MCF 10A (cell line): Measurements from ENCODE around the gene ZCCHC2. TPM values are rescaled to one million over a fixed set of nuclear protein-coding genes. Genes with fewer than 3 reads are reported as not detected.

ENCODE experiments used
- BruUV-seq: library from RNA; stranded (reverse); fragments of 400-500 nt; replicated peaks from 2 replicates; lab custom pipeline; 2021; lab: Mats Ljungman, UMichigan
- CTCF ChIA-PET: fragments of 300-600 bp; sonication (Branson Sonifier 250); formaldehyde crosslinking; extraction: SDS; loops from one replicate; lab custom pipeline; 2021; ENCODE audit warnings: antibody characterized with exemption, inconsistent platforms; lab: Yijun Ruan, JAX
- POLR2A ChIA-PET: fragments of 300-600, 350-650 bp; sonication (Branson Sonifier 250); formaldehyde crosslinking; extraction: SDS; loops from one replicate; lab custom pipeline; 2020; ENCODE audit warnings: antibody characterized with exemption, inconsistent platforms; lab: Yijun Ruan, JAX
- DNase-seq: peaks from one replicate; pipeline ENCODE4 v3.0.0-alpha.2; 2018; ENCODE audit not compliant: unreplicated experiment
- H3K27ac Mint-ChIP-seq: one replicate; pipeline ENCODE4 v1.8.0; 2022; ENCODE audit warnings: mild to moderate bottlenecking, low read depth, mixed read lengths; ENCODE audit not compliant: unreplicated experiment
- H3K27me3 Mint-ChIP-seq: one replicate; pipeline ENCODE4 v1.8.0; 2022; ENCODE audit warnings: mixed read lengths; ENCODE audit not compliant: insufficient read depth, unreplicated experiment
- H3K36me3 Mint-ChIP-seq: one replicate; pipeline ENCODE4 v1.8.0; 2022; ENCODE audit warnings: mild to moderate bottlenecking, moderate library complexity, mixed read lengths; ENCODE audit not compliant: insufficient read depth, unreplicated experiment
- H3K4me1 Mint-ChIP-seq: one replicate; pipeline ENCODE4 v1.8.0; 2022; ENCODE audit warnings: mixed read lengths; ENCODE audit not compliant: insufficient read depth, unreplicated experiment
- H3K4me3 Mint-ChIP-seq: one replicate; pipeline ENCODE4 v1.8.0; 2022; ENCODE audit warnings: mild to moderate bottlenecking, moderate library complexity, mixed read lengths; ENCODE audit not compliant: unreplicated experiment
- H3K9me3 Mint-ChIP-seq: one replicate; pipeline ENCODE4 v1.8.0; 2022; ENCODE audit warnings: mixed read lengths; ENCODE audit not compliant: unreplicated experiment
- intact Hi-C: fragments of 100-400 bp; cut with micrococcal nuclease; formaldehyde crosslinking; loops from 2 replicates; pipeline ENCODE4 v1.14.1; 2022
- total RNA-seq: library from RNA; stranded (reverse); gene quantifications from 2 replicates; pipeline ENCODE4 v1.2.3, GENCODE V29; 2022
- TF ChIP-seq, protein P1 (sequence below): fragments of 200-600 bp; IDR thresholded peaks from one replicate; pipeline ENCODE4 v1.8.0; 2022; ENCODE audit warnings: antibody characterized with exemption, mild to moderate bottlenecking; ENCODE audit not compliant: unreplicated experiment

ZCCHC2 gene
- total RNA-seq, 1 experiment from 2014 or later: 14.6 TPM

DNA sequence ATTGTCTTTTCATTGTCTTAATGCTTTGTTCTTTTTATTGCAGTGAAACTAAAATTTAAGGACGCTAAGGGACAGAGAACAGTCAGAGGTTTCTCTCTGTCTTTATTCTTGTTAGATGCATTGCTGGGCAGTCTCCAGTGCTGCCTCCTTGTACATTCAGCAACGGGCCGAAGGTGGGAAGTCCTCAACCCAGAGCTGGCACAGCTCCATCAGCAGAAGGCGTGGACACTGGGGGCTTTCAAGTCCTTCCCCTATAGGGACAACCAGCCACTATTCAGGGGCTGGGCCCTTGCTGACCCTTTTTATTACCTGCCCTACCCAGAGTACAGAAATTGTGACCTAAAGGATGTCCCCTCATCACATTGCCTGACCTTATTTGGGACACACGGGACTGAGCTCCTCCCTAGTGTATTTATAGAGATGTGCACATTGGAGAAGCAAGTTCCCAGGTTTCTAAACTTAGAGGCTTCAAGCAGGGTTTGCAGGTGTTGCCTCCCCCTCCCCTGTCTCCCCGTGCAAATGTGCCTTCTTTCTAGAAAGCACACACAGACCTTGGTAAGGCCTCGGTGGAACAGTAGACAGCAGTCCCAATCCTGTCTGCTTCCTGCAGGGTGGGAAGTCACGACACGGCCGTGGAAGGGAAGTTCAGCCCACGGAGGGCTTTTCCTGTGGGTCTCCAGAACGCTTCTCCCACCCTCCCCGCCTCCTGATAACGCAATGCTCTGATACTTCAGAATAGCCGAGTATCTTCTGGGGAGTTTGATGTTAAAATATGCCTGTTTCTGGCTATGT lies 68.2 kb downstream of the ZCCHC2 start:
- POLR2A ChIA-PET: no interaction called here
- no peak overlapping the region for H3K27ac Mint-ChIP-seq
- H3K9me3 Mint-ChIP-seq: no peaks in the 10 kb centered on the region
- CTCF ChIA-PET: interaction anchor here (0.8 to 2.3 kb wide), 4 partner anchors 13 to 425 kb away, joined by 3 to 10 read pairs (median 3); no protein-coding TSS in a partner anchor
- peaks cover 4% of the 10 kb centered on the region for H3K36me3 Mint-ChIP-seq
- no TSS peak for BruUV-seq
- intact Hi-C loops: no loop called here
- H3K4me3 Mint-ChIP-seq: no peak overlapping the region
- no peaks in the 10 kb centered on the region for H3K27me3 Mint-ChIP-seq
- no peaks in the 10 kb centered on the region for H3K4me1 Mint-ChIP-seq
- TF ChIP-seq, protein P1, sequence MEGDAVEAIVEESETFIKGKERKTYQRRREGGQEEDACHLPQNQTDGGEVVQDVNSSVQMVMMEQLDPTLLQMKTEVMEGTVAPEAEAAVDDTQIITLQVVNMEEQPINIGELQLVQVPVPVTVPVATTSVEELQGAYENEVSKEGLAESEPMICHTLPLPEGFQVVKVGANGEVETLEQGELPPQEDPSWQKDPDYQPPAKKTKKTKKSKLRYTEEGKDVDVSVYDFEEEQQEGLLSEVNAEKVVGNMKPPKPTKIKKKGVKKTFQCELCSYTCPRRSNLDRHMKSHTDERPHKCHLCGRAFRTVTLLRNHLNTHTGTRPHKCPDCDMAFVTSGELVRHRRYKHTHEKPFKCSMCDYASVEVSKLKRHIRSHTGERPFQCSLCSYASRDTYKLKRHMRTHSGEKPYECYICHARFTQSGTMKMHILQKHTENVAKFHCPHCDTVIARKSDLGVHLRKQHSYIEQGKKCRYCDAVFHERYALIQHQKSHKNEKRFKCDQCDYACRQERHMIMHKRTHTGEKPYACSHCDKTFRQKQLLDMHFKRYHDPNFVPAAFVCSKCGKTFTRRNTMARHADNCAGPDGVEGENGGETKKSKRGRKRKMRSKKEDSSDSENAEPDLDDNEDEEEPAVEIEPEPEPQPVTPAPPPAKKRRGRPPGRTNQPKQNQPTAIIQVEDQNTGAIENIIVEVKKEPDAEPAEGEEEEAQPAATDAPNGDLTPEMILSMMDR: no peak
- DNase-seq: no peak

DNA sequence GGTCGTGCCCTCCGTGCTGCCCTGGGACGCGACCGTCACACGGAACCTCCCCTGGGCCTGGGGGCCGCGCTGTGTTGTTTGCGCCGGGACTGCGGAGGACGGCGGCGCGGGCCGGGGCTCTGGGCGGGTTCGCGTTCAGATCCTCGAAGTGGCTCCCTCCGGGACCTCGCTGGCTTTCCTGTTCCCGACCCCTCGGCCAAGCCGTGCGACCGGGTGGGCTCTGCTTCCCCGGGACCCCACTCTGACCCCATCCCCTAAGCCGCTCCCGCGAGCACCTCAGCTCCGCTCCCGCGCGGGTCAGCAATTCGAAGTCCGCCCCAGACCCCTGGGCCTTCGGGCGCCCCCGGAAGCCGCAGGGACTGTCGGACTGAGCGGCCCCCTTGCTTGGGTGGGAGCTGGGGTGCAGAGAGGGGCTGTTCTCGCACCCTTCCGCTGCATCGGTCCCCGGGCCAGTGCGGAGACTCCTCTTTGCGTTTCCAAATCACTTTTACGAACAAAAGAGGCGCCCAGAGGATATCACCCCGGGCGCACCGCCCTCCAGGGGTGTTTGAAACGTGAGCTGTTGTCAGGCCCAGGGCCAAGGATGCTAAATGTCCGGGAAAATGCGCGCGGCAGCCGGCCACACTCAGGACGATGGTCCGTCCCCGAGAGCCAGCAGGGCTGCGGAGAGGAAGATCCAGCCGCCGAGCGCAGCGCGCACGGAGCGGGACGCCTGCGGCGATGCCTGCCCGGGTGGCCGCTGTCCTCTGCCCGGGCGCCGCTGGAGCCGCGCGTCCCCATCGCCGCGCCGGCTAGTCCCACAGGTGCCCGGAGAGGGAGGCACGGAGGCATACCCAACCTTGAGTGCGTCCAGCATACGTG lies 73.5 kb downstream of the ZCCHC2 start:
- no peaks in the 10 kb centered on the region for H3K36me3 Mint-ChIP-seq
- no peaks in the 10 kb centered on the region for H3K9me3 Mint-ChIP-seq
- no peak overlapping the region for H3K4me3 Mint-ChIP-seq
- no peak overlapping the region for H3K27ac Mint-ChIP-seq
- ChIA-PET POLR2A (no interaction called here), CTCF (interaction anchor here (0.7 to 1.0 kb wide), 2 partner anchors 10 to 400 kb away, joined by 3 read pairs; no protein-coding TSS in a partner anchor)
- intact Hi-C loops: no loop called here
- peaks cover 26% of the 10 kb centered on the region for H3K27me3 Mint-ChIP-seq
- no peaks in the 10 kb centered on the region for H3K4me1 Mint-ChIP-seq
- DNase-seq: no peak
- TF ChIP-seq, protein P1: no peak
- BruUV-seq: no TSS peak

DNA sequence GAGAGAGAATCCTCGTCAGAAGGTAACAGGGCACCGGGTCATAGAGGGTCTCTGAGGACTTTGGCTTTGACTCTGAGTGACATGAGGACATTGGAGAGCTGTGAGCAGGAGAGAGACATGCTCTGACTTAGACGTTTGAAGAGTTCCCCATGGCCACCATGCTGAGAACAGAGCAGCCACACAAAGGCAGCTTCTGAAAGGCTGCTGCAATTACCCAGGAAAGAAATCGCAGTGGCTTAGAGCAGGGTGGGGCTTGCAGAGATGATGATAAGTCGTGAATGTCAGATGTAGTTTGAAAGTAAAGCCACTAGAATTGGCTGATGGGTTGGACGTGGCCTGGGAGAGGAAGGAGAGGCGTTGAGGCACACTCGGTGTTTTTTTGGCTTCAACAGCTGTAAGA lies 79.0 kb downstream of the ZCCHC2 start:
- DNase-seq: no peak
- BruUV-seq: no TSS peak
- TF ChIP-seq, protein P1: no peak
- Mint-ChIP-seq H3K4me1 (peaks cover 6% of the 10 kb centered on the region), H3K4me3 (no peak overlapping the region), H3K27me3 (peaks cover 59% of the 10 kb centered on the region), H3K27ac (no peak overlapping the region), H3K9me3 (no peaks in the 10 kb centered on the region), H3K36me3 (no peaks in the 10 kb centered on the region)
- ChIA-PET CTCF (interaction anchor here (0.6 kb wide), 1 partner anchor 84 kb away, joined by 4 read pairs; no protein-coding TSS in a partner anchor), POLR2A (no interaction called here)
- intact Hi-C loops: no loop called here

DNA sequence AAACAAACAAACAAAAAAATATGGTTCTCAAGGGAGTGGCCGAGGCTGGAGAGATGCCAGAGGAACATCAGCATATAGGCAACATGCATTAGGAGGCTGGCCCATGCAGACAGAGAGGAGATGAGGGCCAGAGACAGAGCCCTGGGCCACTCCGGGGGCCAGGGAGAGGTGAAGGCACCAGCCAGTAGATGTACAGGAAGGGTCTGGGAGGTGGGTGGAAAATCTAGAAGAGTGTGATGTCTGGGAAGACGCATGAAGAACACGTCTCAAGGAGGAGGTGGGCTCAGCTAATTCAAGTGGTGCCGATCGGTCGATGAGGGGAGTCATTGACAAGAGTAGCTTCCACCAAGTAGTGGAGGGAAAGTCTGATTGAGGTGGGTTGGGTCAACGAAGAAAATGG lies 79.9 kb downstream of the ZCCHC2 start:
- BruUV-seq: no TSS peak
- H3K36me3 Mint-ChIP-seq: no peaks in the 10 kb centered on the region
- H3K27ac Mint-ChIP-seq: no peak overlapping the region
- H3K9me3 Mint-ChIP-seq: no peaks in the 10 kb centered on the region
- intact Hi-C loops: no loop called here
- peaks cover 6% of the 10 kb centered on the region for H3K4me1 Mint-ChIP-seq
- POLR2A ChIA-PET: no interaction called here
- no peak for DNase-seq
- TF ChIP-seq, protein P1: no peak
- H3K27me3 Mint-ChIP-seq: peaks cover 59% of the 10 kb centered on the region
- no peak overlapping the region for H3K4me3 Mint-ChIP-seq
- CTCF ChIA-PET: interaction anchor here (0.5 to 1.9 kb wide), 3 partner anchors 16 to 463 kb away, joined by 3 to 12 read pairs (median 5); partner anchors contain the start of gene PHLPP1
